Fibroblast of skin of scalp (primary cell): ENCODE measurements around the gene KIF2C. TPM values are rescaled to one million over a fixed set of nuclear protein-coding genes. Genes with fewer than 3 reads are reported as not detected.
"Not testable (repeated sequence)": the region's sequence is repeated elsewhere in the genome, so short reads cannot be mapped to it uniquely, and the experiment has no call there.

Experiments used
- DNase-seq: peaks from one replicate; pipeline ENCODE4 v3.0.0-alpha.2; 2013
- polyA plus RNA-seq, 2 experiments: library from polyadenylated mRNA; unstranded; fragments of 120-200 nt; gene quantifications; one replicate each; pipeline ENCODE4 v1.2.1, GENCODE V29; 2013; ENCODE audit not compliant: insufficient read length in 2 of 2

Gene KIF2C
- 23.8 TPM for polyA plus RNA-seq (2013, experiment 1 of 2; ENCODE audit: insufficient read length)
- polyA plus RNA-seq (2013, experiment 2 of 2; ENCODE audit: insufficient read length), result 22.2 TPM

DNA sequence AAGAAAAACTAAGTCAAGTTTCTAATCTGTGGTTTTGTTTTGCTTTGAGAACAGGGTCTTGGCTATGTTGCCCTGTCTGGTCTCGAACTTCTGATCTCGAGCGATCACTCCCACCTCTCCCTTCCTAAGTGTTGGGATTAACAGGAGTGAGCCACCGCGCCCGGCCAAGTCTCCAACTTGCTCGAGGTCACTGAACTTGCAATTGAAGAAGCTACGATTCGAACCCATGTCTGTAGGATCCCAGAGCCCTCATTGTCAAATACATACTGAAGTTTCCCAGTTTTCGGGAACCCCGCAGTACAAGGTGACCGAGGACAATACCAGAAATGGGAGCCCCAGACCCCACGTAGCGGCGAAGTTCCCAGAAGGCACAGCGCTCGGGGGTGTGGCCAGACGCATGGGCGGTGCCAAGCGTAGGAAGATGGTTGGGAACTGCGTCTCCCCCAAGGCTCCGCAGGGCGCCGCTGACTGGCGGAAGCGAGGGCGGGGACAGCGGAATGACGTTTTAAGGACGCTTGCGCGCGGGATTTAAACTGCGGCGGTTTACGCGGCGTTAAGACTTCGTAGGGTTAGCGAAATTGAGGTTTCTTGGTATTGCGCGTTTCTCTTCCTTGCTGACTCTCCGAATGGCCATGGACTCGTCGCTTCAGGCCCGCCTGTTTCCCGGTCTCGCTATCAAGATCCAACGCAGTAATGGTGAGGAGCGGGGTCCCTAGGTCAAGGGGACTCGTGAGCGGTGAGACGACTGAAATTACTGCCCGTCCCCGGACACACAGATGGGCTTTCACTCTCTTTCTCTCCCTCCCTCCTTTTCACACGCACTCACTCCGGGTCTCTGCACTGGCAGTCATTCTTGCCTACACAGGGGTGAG lies at the start of gene KIF2C:
Gene KIF2C (plus strand): TSS at position 531 of the 872 bp plus-strand sequence. CDS start 96 bp downstream, at position 627.
- peak; percentile 98 for DNase-seq

DNA sequence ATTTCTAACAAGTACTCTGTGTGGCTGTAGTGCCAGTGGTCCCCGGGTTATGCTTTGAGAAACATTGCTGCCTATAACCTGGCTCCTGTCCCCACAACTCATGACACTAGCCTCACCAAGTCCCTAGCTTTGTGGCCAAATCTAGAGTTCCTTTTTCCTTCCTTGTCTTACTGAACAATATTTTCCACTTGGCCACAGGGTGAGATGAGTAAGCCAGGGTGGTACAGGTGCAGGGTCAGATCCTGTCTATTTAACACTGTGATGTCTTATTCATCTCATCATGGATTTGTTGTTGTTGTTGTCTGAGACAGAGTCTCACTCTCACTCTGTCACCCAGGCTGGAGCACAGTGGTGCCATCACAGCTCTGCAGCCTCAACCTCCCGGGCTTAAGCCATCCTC lies 46.5 kb upstream of the KIF2C start:
- DNase-seq, result no peak

DNA sequence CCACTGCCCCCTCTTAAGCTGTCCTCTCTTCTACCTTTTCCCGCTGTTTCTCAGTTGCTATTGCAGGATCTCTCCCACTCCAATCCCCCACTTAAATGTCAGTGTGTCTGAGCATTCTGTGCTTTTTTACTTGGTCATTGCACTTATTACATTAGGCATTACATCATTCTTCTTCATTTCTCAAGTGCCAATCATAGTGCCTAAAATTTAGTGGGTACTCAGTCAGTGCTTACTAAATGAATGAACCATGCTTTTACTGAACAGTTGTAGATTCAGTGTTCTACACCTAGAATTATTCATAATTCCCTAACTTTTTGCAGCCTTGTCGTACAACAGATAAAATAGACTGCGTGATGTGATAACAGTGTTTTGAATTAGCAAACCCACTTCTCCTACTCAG lies 45.7 kb upstream of the KIF2C start:
- DNase-seq, result no peak

DNA sequence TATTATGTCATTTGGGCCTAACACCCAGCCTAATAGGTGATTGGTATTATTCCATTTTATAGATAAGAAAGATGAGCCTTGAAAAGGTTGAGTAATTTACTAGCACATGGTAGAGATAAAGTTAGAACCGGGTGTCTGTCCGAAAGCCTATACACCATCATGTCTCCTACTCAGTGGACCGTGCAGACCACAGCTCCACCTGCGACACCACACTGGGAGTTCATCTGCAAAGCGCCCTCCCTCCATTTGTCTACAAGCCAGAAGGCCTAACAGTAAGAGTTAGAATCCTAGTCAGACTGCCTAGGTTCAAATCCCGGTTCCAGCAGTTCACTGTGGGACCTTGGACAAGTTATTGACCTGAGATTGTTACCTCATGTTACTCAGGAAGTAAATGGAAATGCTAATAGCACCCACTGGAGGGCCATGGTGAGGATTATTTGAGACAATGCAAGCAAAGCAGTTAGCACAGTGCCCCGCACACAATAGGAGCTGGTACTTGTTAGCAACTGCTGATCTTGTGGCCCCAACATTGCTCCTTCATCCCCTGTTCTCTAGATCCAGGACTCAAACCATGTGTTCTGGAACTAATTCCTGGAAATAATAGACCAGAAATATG lies 44.7 kb upstream of the KIF2C start:
- DNase-seq, result no peak

DNA sequence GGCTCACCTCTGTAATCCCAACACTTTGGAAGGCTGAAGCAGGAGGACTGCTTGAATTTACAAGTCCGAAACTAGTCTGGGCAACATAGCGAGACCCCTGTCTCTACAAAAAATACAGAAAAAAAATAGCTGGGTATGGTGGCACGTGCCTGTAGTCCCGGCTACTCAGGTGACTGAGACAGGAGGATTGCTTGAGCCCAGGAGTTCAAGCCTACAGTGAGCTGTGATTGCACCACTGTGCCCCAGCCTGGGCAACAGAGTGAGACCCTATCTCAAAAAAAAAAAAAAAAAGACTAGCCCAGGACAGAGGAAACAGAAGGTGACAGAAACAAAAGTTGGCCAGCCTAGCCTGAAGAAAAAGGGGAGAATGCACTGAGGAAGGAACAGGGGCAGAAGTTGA lies 44.0 kb upstream of the KIF2C start:
- DNase-seq, result no peak

DNA sequence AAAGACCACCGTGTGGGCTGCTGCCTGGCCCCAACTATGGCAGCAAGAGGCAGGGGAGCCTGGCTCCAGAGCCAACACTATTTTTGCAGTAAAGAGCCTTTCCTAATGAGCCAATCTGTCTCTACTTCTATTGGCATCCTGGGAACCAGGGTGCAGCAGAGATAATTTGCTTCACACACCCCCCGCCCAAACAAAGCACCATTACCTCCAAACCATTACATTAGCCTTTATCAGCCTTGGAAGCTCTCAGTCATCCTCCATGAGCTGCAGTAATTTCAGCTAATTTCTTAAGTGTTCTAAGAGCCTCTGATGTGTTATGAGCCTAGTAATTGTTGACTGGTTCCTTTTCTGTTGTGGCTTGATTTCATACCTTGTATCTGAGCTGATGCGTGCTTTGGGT lies 43.5 kb upstream of the KIF2C start:
- DNase-seq, result no peak

DNA sequence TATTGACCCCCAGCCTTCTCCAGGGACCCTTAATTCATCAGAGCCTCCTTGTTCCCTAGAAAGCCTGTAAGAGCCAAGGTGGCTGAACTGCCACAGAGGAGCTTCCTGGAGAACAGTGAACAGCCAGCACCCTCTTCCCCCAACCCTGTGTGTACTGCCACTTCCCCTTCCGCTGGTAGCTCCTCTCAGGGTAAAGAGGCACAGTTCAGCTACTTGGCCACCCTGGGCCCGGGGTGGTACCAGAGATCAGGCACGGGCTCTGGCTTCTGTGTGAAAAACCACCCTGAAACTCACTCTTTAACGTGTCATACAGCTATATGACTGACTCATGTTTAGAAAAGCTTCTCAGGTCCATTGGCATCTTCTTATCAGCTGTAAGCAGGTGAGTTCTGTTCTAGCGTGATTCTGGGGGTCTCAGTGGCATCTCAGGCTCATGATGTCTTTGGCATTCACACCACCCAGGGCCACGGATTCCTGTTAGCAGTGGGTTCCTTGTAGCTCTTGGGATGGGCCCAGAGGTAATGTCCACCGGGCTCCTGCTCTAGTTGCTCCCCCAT lies 42.8 kb upstream of the KIF2C start:
- no peak for DNase-seq

DNA sequence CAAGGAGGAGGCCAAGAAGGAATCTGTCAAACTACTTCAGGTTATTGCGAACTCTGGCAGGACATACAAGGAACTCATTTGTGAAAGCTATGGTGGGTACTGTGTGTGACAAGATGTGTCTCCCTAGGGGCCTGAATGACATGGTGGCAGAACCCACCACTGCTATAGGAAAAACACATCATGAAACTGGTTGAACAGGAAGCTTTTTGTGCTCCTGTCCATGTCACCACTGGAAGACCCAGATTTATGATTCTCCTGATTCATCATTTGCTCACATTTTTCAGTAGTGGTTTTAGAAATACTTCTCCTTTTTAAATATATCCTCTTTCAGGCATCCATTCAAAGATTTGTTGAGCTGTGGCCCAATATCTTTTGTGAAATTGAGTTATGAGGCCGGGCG lies 41.5 kb upstream of the KIF2C start:
- DNase-seq, result no peak

DNA sequence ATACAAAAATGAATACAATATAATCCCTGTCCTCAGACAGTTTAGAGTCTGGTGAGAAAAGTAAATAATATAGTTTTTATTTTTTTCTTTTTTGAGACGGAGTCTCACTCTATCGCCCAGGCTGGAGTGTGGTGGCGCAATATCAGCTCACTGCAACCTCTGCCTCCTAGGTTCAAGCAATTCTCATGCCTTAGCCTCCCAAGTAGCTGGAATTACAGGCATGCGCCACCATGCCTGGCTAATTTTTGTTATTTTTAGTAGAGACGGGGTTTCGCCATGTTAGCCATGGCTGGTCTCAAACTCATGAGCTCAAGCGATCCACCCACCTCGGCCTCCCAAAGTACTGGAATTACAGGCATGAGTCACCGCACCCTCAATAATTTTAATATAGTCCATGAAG lies 40.3 kb upstream of the KIF2C start:
- not testable (repeated sequence) for DNase-seq

DNA sequence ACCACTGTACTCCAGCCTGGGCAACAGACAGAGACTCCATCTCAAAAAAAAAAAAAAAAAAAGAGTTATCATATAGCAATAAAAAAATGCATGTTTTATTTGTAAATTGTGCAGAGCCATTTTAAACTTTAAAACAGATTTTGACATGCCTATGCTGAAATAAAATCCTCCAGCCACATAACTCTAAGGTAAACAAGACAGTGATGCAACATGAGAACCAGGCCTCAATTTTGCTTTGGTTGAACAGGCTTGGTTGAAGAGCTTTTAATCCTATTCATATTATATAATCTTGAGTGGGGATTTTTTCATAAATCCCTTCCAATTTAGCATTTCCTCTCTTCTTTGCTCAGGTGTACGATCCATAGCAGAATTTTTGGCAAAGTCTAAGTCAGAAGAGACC lies 39.1 kb upstream of the KIF2C start:
- DNase-seq, result no peak

DNA sequence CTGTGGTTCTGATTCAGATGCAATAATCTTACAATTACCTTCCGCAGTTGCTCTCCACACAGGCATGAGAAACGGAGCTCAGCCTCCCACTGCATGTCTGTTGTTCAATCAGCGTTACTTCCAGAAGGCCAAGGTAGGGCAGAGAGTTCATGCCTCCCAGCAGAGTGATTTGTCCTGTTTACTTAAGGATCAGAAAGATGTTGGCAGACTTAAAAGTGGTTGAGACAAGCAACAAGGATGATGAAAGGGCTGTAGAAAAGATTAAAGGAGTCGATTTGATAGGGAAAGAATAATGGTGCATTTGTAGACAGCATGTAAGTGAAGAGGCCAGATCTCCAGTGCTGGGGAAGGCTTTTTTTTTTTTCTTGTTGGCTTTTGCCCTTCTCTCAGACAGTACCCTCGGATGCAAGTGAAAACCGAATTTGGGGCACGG lies 38.5 kb upstream of the KIF2C start:
- no peak for DNase-seq

DNA sequence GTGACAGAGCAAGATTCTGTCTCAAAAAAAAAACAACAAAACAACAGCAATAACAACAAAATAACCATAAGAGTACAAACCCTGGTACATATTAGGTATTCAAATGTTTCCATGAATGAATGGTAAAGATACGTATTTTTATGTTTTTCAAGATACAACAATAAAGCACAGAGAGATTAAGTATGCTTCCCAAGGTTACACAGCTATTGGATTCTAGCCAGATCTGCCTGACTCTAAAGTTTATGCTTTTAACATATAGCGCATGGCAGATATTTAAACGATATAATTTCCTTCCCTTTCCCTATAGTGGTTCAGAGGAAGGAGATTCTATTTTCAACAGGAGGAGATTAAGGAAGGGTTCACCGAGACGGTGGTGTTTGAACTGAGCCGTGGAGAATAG lies 34.2 kb upstream of the KIF2C start:
- no peak for DNase-seq

DNA sequence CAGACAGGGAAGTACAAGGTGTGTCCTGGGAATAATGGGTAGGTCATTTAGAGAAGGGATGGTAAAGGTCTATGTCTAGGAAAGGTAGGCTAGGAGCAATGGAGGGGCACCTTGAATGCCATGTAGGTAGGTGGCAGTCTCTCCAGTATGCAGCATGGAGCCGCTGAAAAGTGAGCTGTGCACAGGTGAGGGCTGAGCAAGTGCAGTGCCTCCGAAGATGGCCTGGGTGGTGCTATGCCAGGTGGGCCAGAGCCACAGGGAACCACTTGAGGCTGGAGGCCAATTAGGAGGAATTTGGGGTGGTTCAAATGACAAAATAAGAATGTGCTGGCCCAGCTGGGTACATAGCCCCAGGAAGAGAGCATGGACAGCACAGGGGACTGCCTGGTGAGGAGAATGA lies 33.7 kb upstream of the KIF2C start:
- no peak for DNase-seq

DNA sequence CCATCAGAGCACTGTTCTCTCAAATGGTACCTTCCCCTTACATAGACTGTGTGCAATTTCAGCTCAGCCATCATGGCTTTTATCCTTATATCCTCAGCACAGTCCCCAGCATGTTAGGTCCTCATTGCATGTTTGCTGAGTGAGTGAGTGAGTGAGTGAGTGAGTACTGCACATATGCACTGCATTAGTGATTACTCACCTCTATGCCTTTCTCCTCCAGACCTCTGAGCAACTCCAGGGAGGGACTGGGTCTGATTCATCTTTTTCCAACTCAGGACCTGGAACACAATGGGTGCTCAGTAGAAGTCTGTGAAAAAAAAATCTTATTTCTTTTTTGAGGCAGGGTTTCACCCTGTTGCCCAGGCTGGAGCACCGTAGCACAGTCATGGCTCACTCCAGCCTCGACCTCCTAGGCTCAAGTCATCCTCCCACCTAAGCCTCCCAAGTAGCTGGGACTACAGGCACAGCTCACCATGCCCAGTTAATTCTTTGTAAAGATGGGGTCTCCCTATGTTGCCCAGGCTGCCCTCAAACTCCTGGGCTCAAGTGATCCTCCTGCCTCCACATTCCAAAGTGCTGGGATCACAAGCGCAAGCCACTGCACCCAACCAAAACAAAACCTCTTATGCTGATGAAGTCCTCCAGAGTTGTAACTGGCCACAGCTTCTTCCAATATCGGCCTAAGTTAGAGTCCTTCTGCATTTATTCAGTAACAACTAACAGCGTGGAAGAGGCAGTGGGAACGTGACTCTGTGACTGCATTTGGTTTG lies 32.3 kb upstream of the KIF2C start:
- peak; percentile 89 for DNase-seq

DNA sequence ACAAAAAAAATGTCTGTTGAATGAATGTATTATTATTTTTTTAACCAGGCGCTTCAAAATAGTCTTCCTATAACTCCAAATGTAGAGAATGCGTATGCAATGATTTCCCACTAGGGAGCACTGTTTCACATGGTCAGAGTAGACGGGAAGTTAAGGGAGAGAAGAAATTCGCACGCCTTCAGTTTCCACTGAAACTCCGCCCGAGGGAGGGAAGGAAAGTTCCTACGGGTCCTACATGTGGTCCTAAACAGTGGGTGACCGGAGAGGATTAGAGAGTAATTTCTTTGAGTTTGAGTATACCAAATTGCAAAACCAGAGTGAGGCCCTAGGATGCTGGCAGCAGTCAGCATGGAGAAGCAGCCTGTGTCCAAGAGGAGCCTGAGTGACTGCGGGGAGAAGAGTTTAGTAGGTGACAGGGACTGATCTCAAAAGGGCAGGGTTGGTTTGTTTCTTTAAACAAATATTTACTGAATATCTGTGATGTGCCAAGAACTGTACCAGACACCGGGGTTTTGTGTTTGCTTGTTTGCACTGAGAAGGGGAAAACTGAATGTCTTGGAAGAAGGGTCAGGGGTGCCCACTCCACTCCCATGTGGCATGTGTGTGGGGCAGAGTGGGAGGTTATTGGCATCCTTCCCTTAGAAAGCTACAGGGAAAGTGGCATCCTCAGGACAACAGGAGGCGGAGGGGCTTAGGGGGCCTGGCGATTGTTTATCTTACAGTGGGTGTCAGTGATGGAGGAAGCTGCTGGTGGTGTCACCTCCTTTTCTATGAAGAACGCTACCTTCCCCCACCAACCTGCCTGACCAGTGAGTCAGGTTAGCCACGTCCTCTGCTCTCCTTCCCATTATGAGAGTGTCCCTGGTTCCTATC lies 31.4 kb upstream of the KIF2C start:
- peak; percentile 61 for DNase-seq

DNA sequence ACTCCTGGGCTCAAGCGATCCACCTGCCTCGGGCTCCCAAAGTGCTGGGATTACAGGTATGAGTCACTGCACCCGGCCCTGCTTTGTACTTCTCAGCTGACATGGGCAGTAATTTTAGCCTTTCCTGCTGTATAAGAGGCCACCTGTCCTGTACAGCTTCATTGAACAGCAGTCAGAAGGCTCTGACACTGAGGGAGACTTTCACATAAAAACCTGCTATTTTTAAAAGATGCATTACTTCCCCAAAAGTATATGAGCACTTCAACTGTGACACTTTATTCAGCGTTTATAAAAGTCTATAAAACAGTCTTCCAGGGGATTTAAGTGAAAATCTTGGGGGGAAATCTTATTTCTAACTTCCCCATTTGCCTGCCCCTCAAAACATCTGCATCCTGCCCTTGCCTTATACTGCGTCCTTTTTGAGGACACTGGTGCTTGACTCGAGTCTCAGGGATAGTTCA lies 26.3 kb upstream of the KIF2C start:
- no peak for DNase-seq

DNA sequence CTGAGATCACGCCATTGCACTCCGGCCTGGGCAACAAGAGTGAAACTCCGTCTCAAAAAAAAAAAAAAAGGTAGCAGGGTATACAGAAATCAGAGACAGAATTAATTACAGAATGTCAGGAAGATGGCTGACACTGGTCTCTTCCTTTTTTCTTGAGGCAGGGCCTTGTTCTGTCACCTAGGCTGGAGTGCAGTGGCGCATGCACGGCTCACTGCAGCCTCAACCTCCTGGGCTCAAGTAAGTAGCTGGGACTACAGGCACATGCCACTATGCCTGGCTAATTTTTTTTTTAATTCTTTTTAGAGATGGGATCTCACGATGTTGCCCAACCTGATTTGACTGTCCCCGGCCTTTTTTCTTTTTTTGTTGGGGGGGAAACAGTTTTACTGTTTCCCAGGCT lies 25.1 kb upstream of the KIF2C start:
- no peak for DNase-seq

DNA sequence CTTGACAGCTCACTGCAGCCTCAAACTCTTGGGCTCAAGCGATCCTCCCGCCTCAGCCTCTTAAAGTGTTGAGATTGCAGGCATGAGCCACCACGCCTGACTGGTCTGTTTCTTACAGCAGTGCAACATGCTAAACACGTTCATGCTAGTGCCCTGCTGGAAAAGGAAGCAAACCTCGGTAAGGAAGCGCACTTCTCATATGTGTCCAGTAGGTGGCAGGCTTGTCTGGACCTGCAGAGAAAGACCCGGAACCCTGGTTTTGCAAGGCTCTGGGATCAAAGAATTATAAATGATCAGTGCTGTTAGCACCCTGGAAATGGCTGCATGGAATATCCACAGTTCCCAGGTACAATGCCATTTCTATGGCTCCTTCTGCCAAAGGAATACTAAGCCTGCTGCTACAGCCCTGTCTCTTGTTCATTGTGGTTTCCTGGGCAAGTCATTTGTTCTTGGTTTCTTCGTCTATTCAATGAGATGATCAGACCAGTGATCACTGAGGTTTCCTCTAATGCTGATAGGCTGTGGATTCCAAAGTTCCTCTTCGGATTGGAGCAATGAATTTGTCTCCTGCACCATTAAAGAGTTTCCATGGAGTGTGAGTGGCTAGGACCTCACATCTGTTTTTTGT lies 24.6 kb upstream of the KIF2C start:
- DNase-seq, result peak; percentile 68

DNA sequence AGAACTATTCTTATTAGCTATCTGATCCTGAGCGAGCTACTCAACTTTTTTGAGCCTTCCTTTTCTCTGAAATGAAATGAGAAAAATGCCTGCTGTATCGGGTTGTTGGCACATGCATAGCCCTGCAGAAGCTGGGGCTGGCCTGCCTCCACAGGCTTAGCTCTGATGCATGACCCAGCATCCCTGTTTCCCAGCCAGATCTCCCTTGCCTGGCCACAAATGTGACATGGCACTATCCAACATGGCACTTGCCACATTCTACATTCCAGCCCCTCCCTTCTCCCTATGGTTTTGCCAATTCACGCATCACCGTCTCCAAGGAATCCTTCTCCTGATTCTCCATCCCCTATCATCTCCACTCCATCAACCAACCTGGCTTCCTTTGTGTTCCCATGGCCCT lies 22.5 kb upstream of the KIF2C start:
- DNase-seq, result no peak

DNA sequence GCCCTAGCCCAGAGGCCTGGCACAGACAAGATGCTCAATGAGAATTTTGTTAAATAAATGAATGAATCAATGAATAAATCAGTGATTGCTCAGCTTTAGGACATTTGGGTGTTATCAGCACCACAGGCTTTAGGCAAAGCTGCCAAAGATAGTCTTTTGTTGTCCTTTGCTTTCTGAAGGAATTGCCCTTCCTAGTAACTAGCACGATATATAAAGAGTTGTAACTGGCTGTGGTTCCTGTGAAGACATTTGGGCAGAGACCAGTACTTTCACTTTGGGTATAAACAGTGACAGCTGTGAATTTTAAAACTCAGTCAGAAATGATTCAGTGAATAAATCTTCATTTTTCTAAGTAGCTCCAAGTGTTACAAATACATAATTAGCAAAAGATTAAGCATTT lies 22.0 kb upstream of the KIF2C start:
- no peak for DNase-seq

DNA sequence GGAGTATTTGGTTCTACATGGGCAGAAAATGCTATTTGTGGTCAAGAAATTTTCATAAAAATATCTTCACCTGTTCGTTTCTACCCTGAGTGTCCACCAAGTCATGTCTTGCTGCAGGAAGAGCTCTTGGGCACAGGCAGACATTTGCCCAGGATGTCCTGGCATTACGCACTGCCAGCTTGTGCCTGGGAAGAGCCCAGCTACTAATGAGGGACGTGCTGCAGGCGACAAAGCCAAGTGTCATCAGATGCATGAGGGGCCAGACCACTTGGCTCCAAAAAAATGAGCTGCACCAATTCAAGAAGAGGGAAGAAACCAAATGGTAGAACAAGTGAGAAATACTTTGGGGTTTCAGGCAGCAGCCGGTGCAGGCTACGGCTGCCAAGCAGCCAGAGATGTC lies 21.5 kb upstream of the KIF2C start:
- DNase-seq, result no peak
